Spleen (tissue), 7 donors: ENCODE results near the gene GPAT3.

Experiments used
- CTCF ChIP-seq, 11 experiments: fragments of 200-600 bp in 7 of 11; fragments of 450-650 bp in 4 of 11; sonication (generic) in 4 of 11; IDR thresholded peaks in 8 of 11; conservative IDR thresholded peaks in 3 of 11; 1 replicate in 7 of 11; 2 replicates in 4 of 11; pipeline versions ENCODE4 v1.4.0 to v1.8.0; 2016 to 2021; ENCODE audit warnings: antibody characterized with exemption in 11 of 11, inconsistent platforms in 4 of 11, mild to moderate bottlenecking in 1 of 11
- POLR2A ChIP-seq, 3 donors: fragments of 450-650 bp; IDR thresholded peaks; one replicate each; pipeline ENCODE4 v1.5.1; 2017; ENCODE audit warnings: antibody characterized with exemption in 3 of 3, mild to moderate bottlenecking in 1 of 3
- donor health status: DM: no; HTN: no; CAD: no; lungs with moderate emphysema.
- donor health status: DM: no; HTN: no; CAD: no.
- donor health status: DM: no; HTN: no; CAD: no.

GRCh38 chr4:83604321-83604720 lies 68.4 kb downstream of the GPAT3 start:
- TF ChIP-seq CTCF (IDR thresholded peaks at IDR 0.05 in 8 of 11, conservative IDR thresholded peaks at IDR 0.05 in 3 of 11): no peak
- TF ChIP-seq POLR2A (IDR thresholded peaks at IDR 0.05): no peak
